GM23338 (cell line): Measurements from ENCODE around the gene CELSR1. TPM values are rescaled to one million over a fixed set of nuclear protein-coding genes. Genes with fewer than 3 reads are reported as not detected.

Experiments
- ATAC-seq: fragments of 200-7000 bp; cut with Tn5 transposase; 3 replicates; pipeline ENCODE4 v1.9.1; 2020
- DNase-seq: peaks from one replicate; pipeline ENCODE4 v3.0.0-alpha.2; 2015; ENCODE audit warnings: low spot score
- H2AFZ ChIP-seq: fragments of 200-600 bp; sonication (generic); 2 replicates; pipeline ENCODE4 v1.8.0; 2016; ENCODE audit warnings: antibody characterized with exemption, mild to moderate bottlenecking, moderate library complexity
- H3F3A ChIP-seq: fragments of 200-600 bp; sonication (generic); replicated peaks from 2 replicates; pipeline ENCODE4 v1.8.0; 2017; ENCODE audit warnings: antibody characterized with exemption, mixed run types, low read depth
- H3K27ac ChIP-seq: fragments of 200-600 bp; sonication (generic); 2 replicates; pipeline ENCODE4 v1.6.1; 2016; ENCODE audit warnings: low read depth
- H3K27me3 ChIP-seq: fragments of 200-600 bp; sonication (generic); 2 replicates; pipeline ENCODE4 v1.8.0; 2016; ENCODE audit warnings: mild to moderate bottlenecking, mixed run types, moderate library complexity; ENCODE audit not compliant: insufficient read depth
- H3K36me3 ChIP-seq: fragments of 200-600 bp; sonication (generic); 2 replicates; pipeline ENCODE4 v1.8.0; 2016; ENCODE audit warnings: mild to moderate bottlenecking; ENCODE audit not compliant: insufficient read depth
- H3K4me1 ChIP-seq: fragments of 200-600 bp; sonication (generic); 2 replicates; pipeline ENCODE4 v1.8.0; 2016; ENCODE audit warnings: mild to moderate bottlenecking, moderate library complexity; ENCODE audit not compliant: insufficient read depth
- H3K4me2 ChIP-seq: fragments of 200-600 bp; sonication (generic); 2 replicates; pipeline ENCODE4 v1.7.1; 2017; ENCODE audit warnings: mixed run types
- H3K4me3 ChIP-seq: fragments of 200-600 bp; sonication (generic); 2 replicates; pipeline ENCODE4 v1.6.1; 2016; ENCODE audit warnings: mixed run types
- H3K79me2 ChIP-seq: fragments of 200-600 bp; sonication (generic); replicated peaks from 2 replicates; pipeline ENCODE4 v1.8.0; 2017; ENCODE audit warnings: mild to moderate bottlenecking; ENCODE audit not compliant: insufficient read depth
- H3K9me2 ChIP-seq: fragments of 200-600 bp; sonication (generic); 2 replicates; pipeline ENCODE4 v1.8.0; 2017; ENCODE audit not compliant: insufficient read depth
- H4K20me1 ChIP-seq: fragments of 200-600 bp; sonication (generic); replicated peaks from 2 replicates; pipeline ENCODE4 v1.8.0; 2017; ENCODE audit warnings: mild to moderate bottlenecking; ENCODE audit not compliant: insufficient read depth
- H3K27ac Mint-ChIP-seq: 2 replicates; pipeline ENCODE4 v1.8.0; 2020; ENCODE audit warnings: inconsistent platforms, mild to moderate bottlenecking, moderate library complexity, mixed read lengths
- H3K27me3 Mint-ChIP-seq: 3 replicates; pipeline ENCODE4 v1.8.0; 2022; ENCODE audit warnings: low read depth, mild to moderate bottlenecking, moderate library complexity, mixed read lengths, inconsistent platforms; ENCODE audit not compliant: insufficient read depth, poor library complexity
- H3K36me3 Mint-ChIP-seq: 3 replicates; pipeline ENCODE4 v1.8.0; 2021; ENCODE audit warnings: low read depth, mild to moderate bottlenecking, inconsistent platforms, moderate library complexity, mixed read lengths
- H3K4me1 Mint-ChIP-seq: 3 replicates; pipeline ENCODE4 v1.8.0; 2020; ENCODE audit warnings: mild to moderate bottlenecking, inconsistent platforms, mixed read lengths
- H3K4me3 Mint-ChIP-seq: 3 replicates; pipeline ENCODE4 v1.8.0; 2021; ENCODE audit warnings: moderate library complexity, mild to moderate bottlenecking, inconsistent platforms, mixed read lengths
- H3K9me3 Mint-ChIP-seq: 3 replicates; pipeline ENCODE4 v1.8.0; 2020; ENCODE audit warnings: moderate library complexity, mild to moderate bottlenecking, inconsistent platforms, mixed read lengths
- CREB1 ChIP-seq: fragments of 250-450 bp; sonication (Bioruptor Pico); IDR thresholded peaks from 2 replicates; pipeline ENCODE4 v1.5.0; 2020; ENCODE audit warnings: low read depth, mild to moderate bottlenecking, moderate library complexity
- CTCF ChIP-seq, 2 experiments: fragments of 200-600 bp in 1 of 2; sonication (generic) in 1 of 2; conservative IDR thresholded peaks; 2 replicates each; pipeline versions ENCODE4 v1.5.1 to v1.6.1; 2016 to 2017; ENCODE audit warnings: antibody characterized with exemption in 2 of 2, low read depth in 2 of 2, mild to moderate bottlenecking in 2 of 2, moderate library complexity in 1 of 2
- ETS1 ChIP-seq: IDR thresholded peaks from 2 replicates; pipeline ENCODE4 v1.6.1; 2016; ENCODE audit warnings: antibody characterized with exemption
- EZH2 ChIP-seq: fragments of 200-600 bp; sonication (generic); IDR thresholded peaks from one replicate; pipeline ENCODE4 v1.8.0; 2017; ENCODE audit warnings: antibody characterized with exemption, mild to moderate bottlenecking, low read depth; ENCODE audit not compliant: unreplicated experiment
- EZH2phosphoT487 ChIP-seq: fragments of 200-600 bp; sonication (generic); IDR thresholded peaks from one replicate; pipeline ENCODE4 v1.8.1; 2018; ENCODE audit warnings: antibody characterized with exemption; ENCODE audit not compliant: unreplicated experiment
- JUNB ChIP-seq: IDR thresholded peaks from one replicate; pipeline ENCODE4 v1.6.1; 2016; ENCODE audit warnings: antibody characterized with exemption; ENCODE audit not compliant: unreplicated experiment
- NANOG ChIP-seq: IDR thresholded peaks from 2 replicates; pipeline ENCODE4 v1.6.1; 2016; ENCODE audit warnings: antibody characterized with exemption, borderline replicate concordance
- POLR2AphosphoS5 ChIP-seq: IDR thresholded peaks from 2 replicates; pipeline ENCODE4 v1.6.1; 2016; ENCODE audit warnings: antibody characterized with exemption, low read depth
- REST ChIP-seq: IDR thresholded peaks from one replicate; pipeline ENCODE4 v1.6.1; 2018; ENCODE audit warnings: antibody characterized with exemption; ENCODE audit not compliant: unreplicated experiment
- STAT1 ChIP-seq: IDR thresholded peaks from one replicate; pipeline ENCODE4 v1.6.1; 2016; ENCODE audit warnings: antibody characterized with exemption; ENCODE audit not compliant: unreplicated experiment
- ZNF114 ChIP-seq: fragments of 250-450 bp; sonication (Bioruptor Pico); IDR thresholded peaks from 2 replicates; pipeline ENCODE4 v1.5.0; 2020; ENCODE audit warnings: mild to moderate bottlenecking, moderate library complexity
- ZNF331 ChIP-seq: fragments of 250-450 bp; sonication (Bioruptor Pico); IDR thresholded peaks from 2 replicates; pipeline ENCODE4 v1.5.0; 2020; ENCODE audit warnings: low read depth, mild to moderate bottlenecking, moderate library complexity
- ZNF462 ChIP-seq: fragments of 250-450 bp; sonication (Bioruptor Pico); IDR thresholded peaks from 2 replicates; pipeline ENCODE4 v1.5.0; 2020; ENCODE audit warnings: mild to moderate bottlenecking, moderate library complexity
- polyA plus RNA-seq: library from polyadenylated mRNA; unstranded; fragments of >200 nt; fragmentation: Nextera tagmentation; extraction: Ambion mirVana; gene quantifications from 2 replicates; pipeline ENCODE4 v1.2.1, GENCODE V29; 2016
- total RNA-seq: library from RNA; depleted of rRNA; stranded (reverse); fragments of >200 nt; shearing (Covaris generic); gene quantifications from 2 replicates; pipeline ENCODE4 v1.2.3, GENCODE V29; 2014

Gene CELSR1
- total and polyA plus RNA-seq, 2 experiments from 2014 or later = 4.8 to 20.4 TPM

- Histone ChIP-seq H4K20me1 (peaks cover 4% of the 10 kb centered on the region; the same call in 1 of the 2 replicates), H2AFZ (no peak overlapping the region), H3K4me1 (peaks cover 16% of the 10 kb centered on the region; the same call in 1 of the 2 replicates), H3K4me2 (no peak overlapping the region), H3K9me2 (no peaks in the 10 kb centered on the region), H3K79me2 (peaks cover 56% of the 10 kb centered on the region), H3K4me3 (no peak overlapping the region), H3K36me3 (no peaks in the 10 kb centered on the region), H3K27me3 (peaks cover 12% of the 10 kb centered on the region), H3F3A (no peaks in the 10 kb centered on the region), H3K27ac (no peak overlapping the region)
- no peaks in the 10 kb centered on the region for H3K9me3 Mint-ChIP-seq
- H3K27me3 Mint-ChIP-seq = peaks cover 21% of the 10 kb centered on the region
- DNase-seq (no peak), ATAC-seq (no peak)
- TF ChIP-seq STAT1 (no peak), ETS1 (no peak), EZH2 (no peak), NANOG (no peak), ZNF331 (CRISPR knock-in tag) (no peak), REST (no peak), CREB1 (CRISPR knock-in tag) (no peak), POLR2AphosphoS5 (no peak), JUNB (no peak), ZNF114 (CRISPR knock-in tag) (no peak), CTCF (conservative IDR thresholded peaks at IDR 0.05; ENCODE audit: low read depth in 2 of 2) (no peak), ZNF462 (CRISPR knock-in tag) (no peak), EZH2phosphoT487 (no peak)
- H3K4me1 Mint-ChIP-seq = peaks cover 59% of the 10 kb centered on the region
- H3K36me3 Mint-ChIP-seq = no peaks in the 10 kb centered on the region
- H3K4me3 Mint-ChIP-seq = no peak overlapping the region
- no peak overlapping the region for H3K27ac Mint-ChIP-seq
Measured at GRCh38 chr22:46582281-46582933, 45.0 kb upstream of the CELSR1 start.
